K562 (cell line): Measurements from ENCODE around the gene PLEKHG1. TPM values are rescaled to one million over a fixed set of nuclear protein-coding genes. Genes with fewer than 3 reads are reported as not detected.
A peak's percentile ranks its signal among the peaks of the same experiment; 100 is the strongest.

Experiments used
- CHD2 ChIP-seq: IDR thresholded peaks from 2 replicates; pipeline ENCODE4 v1.6.1; 2011; ENCODE audit warnings: low read depth, low read length
- DPF2 ChIP-seq: fragments of 450-650 bp; IDR thresholded peaks from 2 replicates; pipeline ENCODE4 v1.6.1; 2016
- FOXP4 ChIP-seq: sonication (generic); formaldehyde crosslinking; IDR thresholded peaks from 2 replicates; pipeline ENCODE4 v1.8.0; 2022; ENCODE audit warnings: mild to moderate bottlenecking, missing genetic modification reagents, borderline replicate concordance
- MLLT1 ChIP-seq, 2 experiments: fragments of 450-650 bp; IDR thresholded peaks; 2 replicates each; pipeline ENCODE4 v1.6.1; 2016
- RBM17 ChIP-seq: fragments of 200-400 bp; formaldehyde crosslinking; IDR thresholded peaks from 2 replicates; pipeline ENCODE4 v1.6.1; 2017; ENCODE audit warnings: low read depth, mild to moderate bottlenecking, low read length, borderline replicate concordance
- REST ChIP-seq, 2 experiments: fragments of 450-650 bp; formaldehyde crosslinking in 1 of 2; IDR thresholded peaks; 2 replicates each; pipeline versions ENCODE4 v1.4.0 to v1.6.1; 2014 to 2020; ENCODE audit warnings: mild to moderate bottlenecking in 2 of 2, borderline replicate concordance in 1 of 2, low read depth in 1 of 2
- SRSF3 ChIP-seq: fragments of 200-400 bp; formaldehyde crosslinking; IDR thresholded peaks from 2 replicates; pipeline ENCODE4 v1.6.1; 2016; ENCODE audit warnings: mild to moderate bottlenecking, low read length, moderate library complexity; ENCODE audit not compliant: insufficient read depth
- ZBTB12 ChIP-seq: fragments of 250-450 bp; sonication (Bioruptor Pico); IDR thresholded peaks from 2 replicates; pipeline ENCODE4 v1.4.0; 2020
- ZBTB17 ChIP-seq: fragments of 450-650 bp; formaldehyde crosslinking; IDR thresholded peaks from 2 replicates; pipeline ENCODE4 v1.4.0; 2020; ENCODE audit warnings: mild to moderate bottlenecking
- ZNF449 ChIP-seq: fragments of 250-450 bp; sonication (Bioruptor Pico); IDR thresholded peaks from 2 replicates; pipeline ENCODE4 v1.8.0; 2022; ENCODE audit warnings: moderate library complexity, mild to moderate bottlenecking, inconsistent platforms
- ZNF589 ChIP-seq: fragments of 200-800 bp; sonication (Bioruptor generic); IDR thresholded peaks from 2 replicates; pipeline ENCODE4 v1.6.1; 2016; ENCODE audit warnings: low read depth, missing genetic modification characterization, missing compliant biosample characterization
- polyA plus RNA-seq, 8 experiments: library from polyadenylated mRNA; depleted of rRNA in 4 of 8; stranded (reverse) in 5 of 8; unstranded in 3 of 8; fragments of >200 nt; fragmentation: Nextera tagmentation in 2 of 8; fragmentation: Illumina TruSeq in 1 of 8; extraction: Ambion mirVana in 2 of 8; extraction: Trizol in 1 of 8; gene quantifications; 2 replicates each; pipeline versions ENCODE4 v1.2.1 to v1.2.3, GENCODE V29; 2011 to 2014; ENCODE audit warnings: inconsistent platforms in 1 of 8, missing spikeins in 1 of 8
- total RNA-seq, 7 experiments: library from RNA; depleted of rRNA in 6 of 7; stranded (reverse); fragments of >200 nt in 6 of 7; fragmentation: Illumina TruSeq in 2 of 7; extraction: Trizol in 2 of 7; gene quantifications; 2 replicates each; pipeline versions ENCODE4 v1.2.1 to v1.2.3, GENCODE V29; 2011 to 2021; ENCODE audit warnings: low replicate concordance in 1 of 7

PLEKHG1 gene
- total and polyA plus RNA-seq, 9 of the 15 experiments (the other 6 are each of a cell fraction or from before 2014, with no cell fraction given): 0.03 to 0.16 (median 0.03) TPM; not detected in 6

GRCh38 chr6:150560004-150560883, 39.4 kb upstream of the PLEKHG1 start (continued):
- peak in 1 of 2 experiments; percentile 62; a peak in 1 of 4 replicates for TF ChIP-seq MLLT1 (IDR thresholded peaks at IDR 0.05)
- TF ChIP-seq ZNF589 (CRISPR knock-in tag): peak; percentile 76; the same call in 1 of the 2 replicates
- no peak for TF ChIP-seq RBM17
- no peak for TF ChIP-seq CHD2
- TF ChIP-seq ZNF449 (CRISPR knock-in tag): no peak
- TF ChIP-seq ZBTB12 (CRISPR knock-in tag): no peak
- peak; percentile 95 for TF ChIP-seq DPF2
- TF ChIP-seq REST (IDR thresholded peaks at IDR 0.05; ENCODE audit: borderline replicate concordance): no peak
- no peak for TF ChIP-seq REST (CRISPR knock-in tag; IDR thresholded peaks at IDR 0.05; ENCODE audit: low read depth)
- TF ChIP-seq SRSF3: no peak
- TF ChIP-seq FOXP4 (CRISPR knock-in tag): no peak
- no peak for TF ChIP-seq ZBTB17 (CRISPR knock-in tag)
